ENCODE results near the gene PLCD3.

The PLCD3 gene

DNA sequence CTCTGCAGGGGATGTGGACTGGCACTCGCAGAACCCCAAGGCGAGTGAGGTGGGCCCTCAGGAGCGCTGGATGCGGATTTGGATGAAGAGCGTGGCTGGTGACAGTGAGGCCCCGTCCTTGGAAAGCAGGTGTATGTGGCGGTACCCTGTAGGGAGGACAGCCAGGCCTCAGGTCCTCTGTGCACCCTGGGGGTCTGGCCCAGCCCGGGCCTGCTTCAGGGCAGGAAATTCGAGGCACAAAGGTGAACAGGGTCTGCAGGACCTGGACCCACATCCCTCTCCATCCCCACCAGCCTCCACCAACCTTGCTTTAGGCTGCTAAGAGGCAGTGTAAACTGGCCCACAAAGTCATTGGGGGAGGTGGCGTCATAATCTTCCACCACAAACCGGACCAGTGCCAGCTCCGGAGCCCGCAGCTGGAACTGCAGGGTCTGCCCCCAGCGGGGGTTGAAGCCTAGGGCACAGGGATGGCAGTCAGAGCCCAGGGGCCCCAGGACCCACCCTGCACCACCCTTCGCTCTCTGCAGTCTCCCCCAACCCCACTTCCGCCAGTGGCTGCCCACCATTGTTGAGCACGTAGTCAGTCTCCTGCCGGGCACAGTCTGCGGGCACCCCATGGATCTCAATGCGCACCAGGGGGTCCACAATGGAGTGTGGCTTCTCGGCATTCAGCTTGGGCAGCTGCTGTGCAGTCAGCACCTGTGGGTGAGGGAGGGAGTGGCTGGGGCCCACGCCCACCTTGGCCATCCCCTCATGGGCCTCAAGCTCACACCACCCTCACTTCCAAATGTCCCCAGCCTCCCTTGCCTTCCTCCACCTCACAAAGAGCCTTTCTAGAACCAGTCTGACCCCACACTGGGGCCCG, 19.5 kb downstream of the PLCD3 start:
- TF ChIP-seq, protein P1, sequence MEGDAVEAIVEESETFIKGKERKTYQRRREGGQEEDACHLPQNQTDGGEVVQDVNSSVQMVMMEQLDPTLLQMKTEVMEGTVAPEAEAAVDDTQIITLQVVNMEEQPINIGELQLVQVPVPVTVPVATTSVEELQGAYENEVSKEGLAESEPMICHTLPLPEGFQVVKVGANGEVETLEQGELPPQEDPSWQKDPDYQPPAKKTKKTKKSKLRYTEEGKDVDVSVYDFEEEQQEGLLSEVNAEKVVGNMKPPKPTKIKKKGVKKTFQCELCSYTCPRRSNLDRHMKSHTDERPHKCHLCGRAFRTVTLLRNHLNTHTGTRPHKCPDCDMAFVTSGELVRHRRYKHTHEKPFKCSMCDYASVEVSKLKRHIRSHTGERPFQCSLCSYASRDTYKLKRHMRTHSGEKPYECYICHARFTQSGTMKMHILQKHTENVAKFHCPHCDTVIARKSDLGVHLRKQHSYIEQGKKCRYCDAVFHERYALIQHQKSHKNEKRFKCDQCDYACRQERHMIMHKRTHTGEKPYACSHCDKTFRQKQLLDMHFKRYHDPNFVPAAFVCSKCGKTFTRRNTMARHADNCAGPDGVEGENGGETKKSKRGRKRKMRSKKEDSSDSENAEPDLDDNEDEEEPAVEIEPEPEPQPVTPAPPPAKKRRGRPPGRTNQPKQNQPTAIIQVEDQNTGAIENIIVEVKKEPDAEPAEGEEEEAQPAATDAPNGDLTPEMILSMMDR (IDR thresholded peaks at IDR 0.05; ENCODE audit: control extremely low read depth, extremely low read depth, low read depth, missing control alignments): no peak
- ChIA-PET POLR2A (no interaction called here), CTCF (interaction anchor here (1.2 to 1.9 kb wide), 5 partner anchors 9 to 193 kb away, joined by 3 to 9 read pairs (median 5); partner anchors contain the start of gene ACBD4)
- no peak for DNase-seq (ENCODE audit: extremely low spot score)

DNA sequence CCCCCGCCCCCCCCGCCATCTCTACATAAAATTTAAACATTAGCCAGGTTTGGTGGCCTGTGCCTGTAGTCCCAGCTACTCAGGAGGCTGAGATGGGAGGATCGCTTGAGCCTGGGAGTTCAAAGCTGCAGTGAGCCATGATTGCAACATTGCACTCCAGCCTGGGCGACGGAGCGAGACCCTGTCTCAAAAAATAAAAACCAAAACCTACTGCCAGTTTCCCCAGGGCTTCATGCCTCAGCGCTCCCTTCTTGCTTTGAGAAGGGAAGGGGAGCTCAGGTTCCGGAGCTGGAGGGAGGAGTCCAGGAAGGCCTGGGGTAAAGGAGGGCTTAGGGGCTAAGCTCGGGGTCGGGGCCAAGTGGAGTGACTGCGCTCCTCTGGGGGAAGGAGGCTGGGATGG, 20.5 kb downstream of the PLCD3 start:
- DNase-seq (ENCODE audit: extremely low spot score): no peak
- TF ChIP-seq, protein P1 (IDR thresholded peaks at IDR 0.05; ENCODE audit: control extremely low read depth, extremely low read depth, low read depth, missing control alignments): no peak
- CTCF ChIA-PET: interaction anchor here (1.2 to 1.9 kb wide), 5 partner anchors 8 to 192 kb away, joined by 3 to 9 read pairs (median 5); partner anchors contain the start of gene ACBD4
- POLR2A ChIA-PET: no interaction called here

DNA sequence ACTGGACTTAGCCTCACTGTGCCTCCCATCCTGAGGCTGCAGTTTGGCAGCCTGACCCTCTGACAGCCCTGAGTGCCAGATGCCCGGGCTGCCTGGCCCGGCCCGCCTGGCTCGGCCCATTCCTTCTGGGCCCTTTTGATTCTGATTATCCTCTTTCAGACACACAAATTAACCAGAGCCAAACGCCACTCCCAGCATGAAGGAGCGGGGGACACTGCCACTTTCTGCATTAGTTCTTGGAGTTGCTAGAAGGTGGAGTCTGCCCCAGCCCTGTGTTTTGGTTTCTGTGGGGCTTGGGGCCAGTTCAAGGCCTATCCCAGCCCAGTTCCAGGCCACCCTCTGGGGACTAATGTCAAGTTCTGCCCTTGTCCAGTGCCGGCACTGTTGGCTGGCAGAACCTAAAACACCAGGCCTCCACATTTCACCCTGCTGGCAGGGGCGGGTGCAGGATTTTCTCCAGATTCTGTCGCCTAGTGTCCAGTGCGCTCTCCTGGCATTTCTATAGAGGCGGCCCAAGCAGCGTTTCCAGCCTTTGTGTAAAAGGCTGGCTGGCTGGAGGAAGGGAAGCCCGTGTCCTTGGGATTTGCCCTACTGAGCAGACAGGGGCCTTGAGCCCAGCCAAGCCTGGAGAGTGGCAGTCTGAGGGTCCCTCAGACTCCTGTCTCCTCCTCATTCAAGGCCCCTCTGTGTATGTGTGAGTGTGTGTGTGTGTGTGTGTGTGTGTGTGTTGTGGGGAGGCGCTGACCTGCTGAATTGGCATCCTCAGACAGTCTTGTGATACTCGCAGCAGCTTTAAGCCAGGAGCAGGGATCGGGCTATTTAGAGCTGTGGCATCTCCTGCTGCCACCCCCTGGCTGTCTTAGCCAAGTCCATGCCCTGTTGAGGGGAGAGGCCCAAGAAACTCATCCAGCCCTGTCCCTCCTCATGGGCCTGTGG, 21.4 kb downstream of the PLCD3 start:
- CTCF ChIA-PET: interaction anchor here (1.5 to 1.9 kb wide), 3 partner anchors 11 to 24 kb away, joined by 3 to 9 read pairs (median 7); partner anchors contain the start of gene ACBD4
- no peak for DNase-seq (ENCODE audit: extremely low spot score)
- TF ChIP-seq, protein P1 (IDR thresholded peaks at IDR 0.05; ENCODE audit: control extremely low read depth, extremely low read depth, low read depth, missing control alignments): no peak
- POLR2A ChIA-PET: no interaction called here

DNA sequence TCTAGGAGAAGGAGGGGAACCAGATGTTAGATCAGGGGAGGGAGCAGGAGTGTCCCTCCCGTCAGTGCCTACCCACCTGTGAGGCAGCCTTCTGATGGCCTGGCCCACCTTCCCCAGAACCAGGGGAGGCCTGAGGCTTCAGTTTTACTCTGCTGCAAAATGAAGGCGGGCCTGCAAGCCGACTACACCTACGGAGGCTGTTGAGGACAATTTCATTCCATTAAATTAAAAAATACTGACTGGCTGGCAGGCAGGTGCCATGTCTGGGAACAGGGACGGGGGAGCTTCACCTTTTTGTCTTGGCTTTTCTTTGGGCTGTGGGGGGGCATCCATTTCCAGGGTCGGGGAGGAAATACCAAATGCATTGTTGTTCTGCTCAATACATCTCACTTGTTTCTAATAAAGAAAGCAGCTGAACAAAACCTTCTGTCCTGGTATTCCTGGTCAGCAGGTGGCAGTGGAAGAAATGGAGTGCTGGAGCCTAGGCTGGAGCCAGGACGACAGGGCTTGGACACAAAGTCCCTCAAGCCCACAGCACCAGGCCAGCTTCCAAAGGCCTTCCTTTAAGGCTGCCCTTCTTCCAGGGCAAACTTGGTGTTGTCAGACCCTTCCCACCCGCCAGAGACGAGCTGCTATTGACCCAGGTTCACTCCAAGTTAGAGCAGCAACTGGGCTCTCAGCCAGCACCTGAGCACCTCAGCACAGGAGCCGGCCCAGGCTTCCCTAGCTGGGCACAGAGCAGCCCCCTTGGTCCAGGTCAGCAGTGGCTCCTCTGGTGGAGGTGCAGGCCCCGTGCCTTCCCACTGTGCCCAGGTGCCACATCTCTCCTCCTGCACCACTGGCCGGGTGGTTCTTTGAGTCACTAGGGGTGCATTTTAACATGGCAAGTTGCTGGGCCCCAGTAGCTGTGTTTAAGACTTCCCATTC, 23.5 kb downstream of the PLCD3 start:
- TF ChIP-seq, protein P1 (IDR thresholded peaks at IDR 0.05; ENCODE audit: control extremely low read depth, extremely low read depth, low read depth, missing control alignments): no peak
- DNase-seq (ENCODE audit: extremely low spot score): no peak
- ChIA-PET CTCF (interaction anchor here (1.6 to 3.3 kb wide), 2 partner anchors 10 to 26 kb away, joined by 5 to 17 read pairs; partner anchors contain the start of gene ACBD4), POLR2A (interaction anchor here (2.1 kb wide), 1 partner anchor 40 kb away, joined by 5 read pairs; the partner anchor contains the start of gene HEXIM1)

DNA sequence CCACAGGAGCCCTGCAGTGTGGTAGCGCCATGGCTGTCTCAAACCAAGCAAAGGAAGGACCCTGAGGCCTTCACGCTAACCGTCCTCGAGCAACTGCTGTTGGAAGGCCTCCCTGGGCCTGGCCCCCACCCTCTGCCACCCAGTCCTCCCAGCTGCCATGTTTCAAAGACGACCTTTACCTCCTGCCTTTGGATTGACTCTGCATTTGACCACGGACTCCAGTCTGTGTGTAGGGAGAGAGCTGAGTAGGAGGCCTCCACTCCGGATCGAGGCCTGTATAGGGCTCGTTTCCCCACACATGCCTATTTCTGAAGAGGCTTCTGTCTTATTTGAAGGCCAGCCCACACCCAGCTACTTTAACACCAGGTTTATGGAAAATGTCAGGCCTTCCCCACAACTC, 24.3 kb downstream of the PLCD3 start:
- ChIA-PET CTCF (interaction anchor here (1.6 to 3.3 kb wide), 2 partner anchors 9 to 27 kb away, joined by 5 to 17 read pairs; partner anchors contain the start of gene ACBD4), POLR2A (interaction anchor here (2.1 kb wide), 1 partner anchor 41 kb away, joined by 5 read pairs; the partner anchor contains the start of gene HEXIM1)
- TF ChIP-seq, protein P1 (IDR thresholded peaks at IDR 0.05; ENCODE audit: control extremely low read depth, extremely low read depth, low read depth, missing control alignments): no peak
- DNase-seq (ENCODE audit: extremely low spot score): no peak

Data from GM10248 (cell line).